Measurements from ENCODE around the gene UTP4.

GRCh38 chr16:69171325-69172084, 39.1 kb downstream of the UTP4 start:
- no peak for TF ChIP-seq CTCF (IDR thresholded peaks at IDR 0.05; ENCODE audit: low read depth, low read length)
- TF ChIP-seq EZH2phosphoT487 (IDR thresholded peaks at IDR 0.05; ENCODE audit: low read depth): no peak
